ENCODE measurements around the gene EGFL7.

EGFL7 gene

DNA sequence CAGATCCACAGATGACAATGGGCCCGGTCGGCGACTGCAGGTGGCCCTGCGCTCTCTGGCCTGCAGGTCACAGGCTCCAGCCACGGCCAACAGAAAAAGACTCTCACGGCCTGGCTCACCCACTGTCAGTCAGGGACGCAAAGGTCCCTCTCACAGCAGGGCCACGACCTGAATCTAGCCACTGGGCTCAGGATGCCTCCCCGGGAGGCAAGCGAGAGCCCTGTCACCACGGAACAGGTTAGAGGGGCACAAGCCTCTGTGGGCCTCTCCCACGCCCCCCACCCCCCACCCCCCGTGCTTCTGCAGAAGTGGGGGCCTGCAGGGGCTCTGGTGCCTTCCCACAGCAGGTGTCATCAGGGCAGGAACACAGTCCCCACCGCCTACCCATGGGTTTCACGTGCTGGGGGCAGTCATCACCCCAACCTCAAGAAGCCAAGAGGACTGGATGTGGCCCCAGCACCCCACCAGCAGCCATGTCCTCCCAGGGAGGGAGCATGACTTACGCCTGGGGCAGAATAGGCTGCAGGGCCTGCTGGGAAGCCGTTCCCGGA lies 17.3 kb upstream of the EGFL7 start:
- in situ Hi-C loops (cut with MboI; ENCODE audit: low sequenced_read_pairs, unreplicated experiment), result no loop called here
- no peak for DNase-seq (ENCODE audit: low spot score)
- TF ChIP-seq, protein P1, sequence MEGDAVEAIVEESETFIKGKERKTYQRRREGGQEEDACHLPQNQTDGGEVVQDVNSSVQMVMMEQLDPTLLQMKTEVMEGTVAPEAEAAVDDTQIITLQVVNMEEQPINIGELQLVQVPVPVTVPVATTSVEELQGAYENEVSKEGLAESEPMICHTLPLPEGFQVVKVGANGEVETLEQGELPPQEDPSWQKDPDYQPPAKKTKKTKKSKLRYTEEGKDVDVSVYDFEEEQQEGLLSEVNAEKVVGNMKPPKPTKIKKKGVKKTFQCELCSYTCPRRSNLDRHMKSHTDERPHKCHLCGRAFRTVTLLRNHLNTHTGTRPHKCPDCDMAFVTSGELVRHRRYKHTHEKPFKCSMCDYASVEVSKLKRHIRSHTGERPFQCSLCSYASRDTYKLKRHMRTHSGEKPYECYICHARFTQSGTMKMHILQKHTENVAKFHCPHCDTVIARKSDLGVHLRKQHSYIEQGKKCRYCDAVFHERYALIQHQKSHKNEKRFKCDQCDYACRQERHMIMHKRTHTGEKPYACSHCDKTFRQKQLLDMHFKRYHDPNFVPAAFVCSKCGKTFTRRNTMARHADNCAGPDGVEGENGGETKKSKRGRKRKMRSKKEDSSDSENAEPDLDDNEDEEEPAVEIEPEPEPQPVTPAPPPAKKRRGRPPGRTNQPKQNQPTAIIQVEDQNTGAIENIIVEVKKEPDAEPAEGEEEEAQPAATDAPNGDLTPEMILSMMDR (IDR thresholded peaks at IDR 0.05; ENCODE audit: borderline replicate concordance, control extremely low read depth, extremely low read depth, insufficient read depth, missing control alignments), result no peak

DNA sequence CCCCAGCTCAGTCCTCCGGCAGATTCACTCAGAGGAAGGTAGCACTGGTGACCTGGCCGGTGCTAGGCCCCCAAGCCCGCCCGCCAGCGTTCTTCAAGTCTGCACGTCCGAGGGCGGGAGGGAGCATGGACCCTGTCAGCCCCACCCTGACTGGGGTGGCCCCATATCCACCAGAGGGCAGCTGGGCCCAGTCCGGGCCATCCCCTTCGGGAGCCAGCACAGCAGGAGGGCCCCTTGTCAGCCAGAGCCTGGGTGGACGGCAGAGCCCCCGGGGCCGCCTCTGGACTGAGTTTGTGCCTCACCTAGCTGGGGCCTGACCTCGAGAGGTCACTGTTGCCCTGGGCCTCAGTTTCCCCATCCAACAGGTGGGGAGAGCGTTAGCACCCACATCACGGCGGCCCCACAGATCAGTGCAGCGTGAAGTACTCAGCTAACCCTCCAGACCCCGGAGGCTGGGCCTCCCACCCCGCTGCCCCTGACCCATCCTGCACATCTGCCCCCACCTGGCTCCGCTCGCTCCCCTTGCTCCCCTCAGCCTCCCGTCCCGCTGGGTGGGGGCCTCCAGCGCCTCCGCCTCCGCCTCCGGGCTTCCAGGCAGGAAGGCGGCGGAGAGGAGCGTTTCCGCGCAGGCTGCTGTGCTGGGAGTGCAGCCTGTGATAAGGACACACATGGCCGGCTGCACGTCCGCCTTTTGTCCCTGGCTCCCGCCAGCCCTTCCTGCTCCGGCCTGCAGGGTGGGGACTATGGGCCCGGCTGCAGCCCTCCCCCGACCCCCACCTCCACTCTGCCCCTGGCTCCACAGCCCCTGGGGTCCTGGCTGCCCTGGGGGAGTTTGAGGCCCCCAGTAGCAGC lies 16.6 kb upstream of the EGFL7 start:
- in situ Hi-C loops (cut with MboI; ENCODE audit: low sequenced_read_pairs, unreplicated experiment), result no loop called here
- no peak for DNase-seq (ENCODE audit: low spot score)
- TF ChIP-seq, protein P1 (IDR thresholded peaks at IDR 0.05; ENCODE audit: borderline replicate concordance, control extremely low read depth, extremely low read depth, insufficient read depth, missing control alignments), result no peak

DNA sequence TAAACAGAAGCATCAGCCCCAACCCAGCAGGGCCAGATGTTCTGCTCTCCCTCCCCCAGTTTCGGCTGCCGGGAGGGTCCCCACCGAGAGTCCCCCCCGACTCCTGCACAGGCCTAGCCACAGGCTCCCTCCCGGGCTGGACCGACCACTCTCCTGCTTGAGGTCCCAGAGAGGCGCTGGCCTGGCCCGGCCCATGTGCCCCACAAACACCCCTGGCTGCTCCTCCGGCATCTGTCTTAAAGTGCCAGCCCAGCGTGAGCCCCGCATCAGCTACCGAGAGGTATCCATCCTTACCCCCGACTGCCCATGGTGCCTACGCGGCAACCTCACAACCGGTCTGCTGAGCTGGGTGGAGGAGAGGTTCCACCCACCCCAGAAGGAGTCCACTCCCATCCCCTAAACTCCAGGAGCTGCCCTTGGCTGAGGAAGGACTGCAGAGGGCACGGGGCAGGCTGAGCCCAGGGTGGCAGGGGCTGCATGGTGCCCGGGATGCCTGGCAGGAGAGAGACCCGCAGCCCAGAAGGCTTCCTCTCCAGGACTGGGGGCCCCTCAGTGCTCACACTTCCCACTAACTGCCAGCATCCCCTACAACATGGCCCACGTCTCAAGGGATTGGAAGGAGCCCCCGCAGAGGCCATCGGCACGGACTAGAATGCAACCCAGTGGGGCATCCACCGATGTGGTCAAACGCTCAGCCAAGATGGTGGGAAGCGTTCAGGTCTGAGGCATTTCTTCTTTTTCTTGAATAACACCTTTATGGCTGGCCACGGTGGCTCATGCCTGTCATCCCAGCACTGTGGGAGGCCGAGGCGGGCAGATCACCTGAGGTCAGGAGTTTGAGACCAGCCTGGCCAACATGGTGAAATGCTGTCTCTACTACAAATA lies 15.6 kb upstream of the EGFL7 start:
- in situ Hi-C loops (cut with MboI; ENCODE audit: low sequenced_read_pairs, unreplicated experiment), result no loop called here
- TF ChIP-seq, protein P1 (IDR thresholded peaks at IDR 0.05; ENCODE audit: borderline replicate concordance, control extremely low read depth, extremely low read depth, insufficient read depth, missing control alignments), result no peak
- no peak for DNase-seq (ENCODE audit: low spot score)

DNA sequence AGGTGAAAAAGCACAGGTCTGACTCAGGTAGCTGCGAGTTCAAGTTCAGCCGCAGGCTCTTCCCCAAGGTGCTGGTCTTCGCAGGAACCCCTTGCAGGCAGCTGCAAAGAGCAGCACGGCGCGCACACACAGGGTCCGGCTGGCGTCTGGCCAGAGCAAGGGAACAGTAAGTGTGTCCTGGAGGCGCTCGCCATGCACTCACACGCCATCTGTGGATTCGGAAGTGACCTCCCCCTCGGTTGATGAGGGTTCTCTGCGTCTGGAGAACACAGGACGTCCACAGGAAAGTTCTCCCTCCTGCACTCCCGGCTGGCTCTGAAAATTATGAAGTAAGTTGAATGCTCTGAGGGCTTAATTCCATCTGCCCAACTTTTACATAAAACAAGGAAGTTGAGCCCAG lies 14.0 kb upstream of the EGFL7 start:
- TF ChIP-seq, protein P1 (IDR thresholded peaks at IDR 0.05; ENCODE audit: borderline replicate concordance, control extremely low read depth, extremely low read depth, insufficient read depth, missing control alignments), result no peak
- in situ Hi-C loops (cut with MboI; ENCODE audit: low sequenced_read_pairs, unreplicated experiment), result no loop called here
- DNase-seq (ENCODE audit: low spot score), result no peak

DNA sequence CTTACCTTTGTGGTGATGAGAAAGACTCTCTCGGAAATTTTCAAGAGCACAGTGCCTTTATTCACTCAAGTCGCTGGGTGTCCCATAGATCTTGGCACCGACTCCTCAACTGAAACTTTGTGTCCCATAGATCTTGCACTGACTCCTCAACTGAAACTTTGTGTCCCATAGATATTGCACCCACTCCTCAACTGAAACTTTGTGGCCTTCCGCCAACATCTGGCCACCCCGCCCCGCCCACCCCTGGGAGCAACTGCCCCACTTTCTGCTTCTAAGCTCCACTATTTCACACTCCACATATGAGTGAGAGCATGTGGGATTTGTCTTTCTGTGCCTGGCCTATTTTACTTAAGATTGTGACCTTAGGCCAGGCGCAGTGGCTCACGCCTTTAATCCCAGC lies 12.7 kb upstream of the EGFL7 start:
- TF ChIP-seq, protein P1 (IDR thresholded peaks at IDR 0.05; ENCODE audit: borderline replicate concordance, control extremely low read depth, extremely low read depth, insufficient read depth, missing control alignments), result no peak
- in situ Hi-C loops (cut with MboI; ENCODE audit: low sequenced_read_pairs, unreplicated experiment), result no loop called here
- no peak for DNase-seq (ENCODE audit: low spot score)

DNA sequence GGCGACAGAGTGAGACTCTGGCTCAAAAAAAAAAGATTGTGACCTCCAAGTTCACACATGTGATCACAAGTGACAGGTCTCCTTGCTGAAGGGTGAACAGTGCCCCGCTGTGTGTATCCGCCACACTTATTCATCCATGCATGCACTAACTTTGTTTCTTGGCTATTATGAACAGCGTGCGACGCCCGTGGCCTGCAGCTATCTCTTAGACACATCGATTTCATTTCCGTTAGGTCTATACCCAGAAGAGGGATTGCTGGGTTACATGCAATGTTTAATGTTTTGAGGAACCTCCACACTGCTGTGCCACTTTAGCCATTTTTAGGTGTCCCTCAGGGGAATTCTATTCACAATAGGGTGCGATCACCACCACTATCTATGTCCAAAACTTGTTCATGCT lies 12.1 kb upstream of the EGFL7 start:
- DNase-seq (ENCODE audit: low spot score), result no peak
- TF ChIP-seq, protein P1 (IDR thresholded peaks at IDR 0.05; ENCODE audit: borderline replicate concordance, control extremely low read depth, extremely low read depth, insufficient read depth, missing control alignments), result no peak
- in situ Hi-C loops (cut with MboI; ENCODE audit: low sequenced_read_pairs, unreplicated experiment), result no loop called here
